Panc1 (cell line): Measurements from ENCODE around the gene CCDC116. TPM values are rescaled to one million over a fixed set of nuclear protein-coding genes. Genes with fewer than 3 reads are reported as not detected.
A peak's percentile ranks its signal among the peaks of the same experiment; 100 is the strongest.

Experiments
- ATAC-seq: fragments of 200-7000 bp; cut with Tn5 transposase; 2 replicates; pipeline ENCODE4 v1.9.1; 2020; ENCODE audit warnings: mild to moderate bottlenecking, moderate library complexity
- BruUV-seq: library from RNA; stranded (reverse); fragments of 400-500 nt; replicated peaks from 2 replicates; lab custom pipeline; 2021; lab: Mats Ljungman, UMichigan
- CTCF ChIA-PET: fragments of 300-600 bp; sonication (Branson Sonifier 250); formaldehyde crosslinking; loops from one replicate; lab custom pipeline; 2022; ENCODE audit warnings: antibody characterized with exemption; lab: Charles Lee
- POLR2A ChIA-PET: fragments of 300-600 bp; sonication (Branson Sonifier 250); formaldehyde crosslinking; loops from one replicate; lab custom pipeline; 2022; ENCODE audit warnings: antibody characterized with exemption; lab: Charles Lee
- DNase-seq: peaks from one replicate; pipeline ENCODE4 v3.0.0-alpha.2; 2010; ENCODE audit warnings: low read depth, low spot score
- H3K27ac ChIP-seq: 2 replicates; pipeline ENCODE4 v1.5.1; 2011; ENCODE audit warnings: mild to moderate bottlenecking, low read length, inconsistent platforms
- H3K27me3 ChIP-seq: fragments of 200-500 bp; sonication (Bioruptor generic); 2 replicates; pipeline ENCODE4 v1.6.0; 2014; ENCODE audit warnings: low read length, inconsistent platforms; ENCODE audit not compliant: control insufficient read depth, insufficient read depth
- H3K36me3 ChIP-seq: fragments of 200-500 bp; sonication (Bioruptor generic); 2 replicates; pipeline ENCODE4 v1.5.1; 2014; ENCODE audit warnings: inconsistent platforms, mild to moderate bottlenecking, low read length, moderate library complexity; ENCODE audit not compliant: control insufficient read depth, insufficient read depth
- H3K4me1 ChIP-seq: 2 replicates; pipeline ENCODE4 v1.5.1; 2011; ENCODE audit warnings: inconsistent platforms, mild to moderate bottlenecking, low read length, moderate library complexity; ENCODE audit not compliant: control insufficient read depth, insufficient read depth
- H3K4me3 ChIP-seq, 2 experiments: 2 replicates each; pipeline ENCODE4 v1.5.1; 2011 to 2012; ENCODE audit warnings: low read depth in 2 of 2, low read length in 2 of 2, mild to moderate bottlenecking in 2 of 2, inconsistent platforms in 1 of 2, moderate library complexity in 1 of 2
- H3K9me3 ChIP-seq: fragments of 200-500 bp; sonication (Bioruptor generic); 2 replicates; pipeline ENCODE4 v1.5.1; 2014; ENCODE audit warnings: low read depth, mild to moderate bottlenecking, inconsistent platforms, low read length, moderate library complexity; ENCODE audit not compliant: control insufficient read depth, insufficient read depth
- POLR2AphosphoS5 ChIP-seq: IDR thresholded peaks from 2 replicates; pipeline ENCODE4 v1.6.1; 2012; ENCODE audit warnings: mild to moderate bottlenecking, low read depth, low read length, moderate library complexity
- SIN3A ChIP-seq: IDR thresholded peaks from 2 replicates; pipeline ENCODE4 v1.6.1; 2012; ENCODE audit warnings: low read depth, mild to moderate bottlenecking, low read length, moderate library complexity, borderline replicate concordance; ENCODE audit not compliant: insufficient read depth
- TCF7L2 ChIP-seq: IDR thresholded peaks from 2 replicates; pipeline ENCODE4 v1.6.1; 2011; ENCODE audit warnings: mild to moderate bottlenecking, low read depth, low read length, inconsistent platforms
- in situ Hi-C: cut with HindIII; loops from 2 replicates; pipeline ENCODE4 v1.10.0; 2016; ENCODE audit warnings: low sequenced_read_pairs, low pct_unique_long_range_greater_than_20kb
- intact Hi-C: fragments of 100-400 bp; cut with micrococcal nuclease; formaldehyde crosslinking; loops from one replicate; pipeline ENCODE4 v1.10.0; 2022; ENCODE audit not compliant: unreplicated experiment
- total RNA-seq: library from RNA; stranded (reverse); gene quantifications from one replicate; pipeline ENCODE4 v1.2.1, GENCODE V29; 2021; ENCODE audit not compliant: unreplicated experiment
- TF ChIP-seq, protein P1 (sequence below), 2 experiments: IDR thresholded peaks; 2 replicates each; pipeline ENCODE4 v1.6.1; 2011 to 2012; ENCODE audit warnings: low read depth in 2 of 2, control low read depth in 1 of 2, low read length in 1 of 2, mild to moderate bottlenecking in 1 of 2, moderate library complexity in 1 of 2; ENCODE audit not compliant: insufficient read depth in 1 of 2
- TF ChIP-seq, protein P2 (sequence below): fragments of 450-650 bp; IDR thresholded peaks from 2 replicates; pipeline ENCODE4 v1.5.1; 2017; ENCODE audit warnings: mild to moderate bottlenecking

Gene CCDC116
- total RNA-seq, 1 experiment from 2014 or later, result not detected

DNA sequence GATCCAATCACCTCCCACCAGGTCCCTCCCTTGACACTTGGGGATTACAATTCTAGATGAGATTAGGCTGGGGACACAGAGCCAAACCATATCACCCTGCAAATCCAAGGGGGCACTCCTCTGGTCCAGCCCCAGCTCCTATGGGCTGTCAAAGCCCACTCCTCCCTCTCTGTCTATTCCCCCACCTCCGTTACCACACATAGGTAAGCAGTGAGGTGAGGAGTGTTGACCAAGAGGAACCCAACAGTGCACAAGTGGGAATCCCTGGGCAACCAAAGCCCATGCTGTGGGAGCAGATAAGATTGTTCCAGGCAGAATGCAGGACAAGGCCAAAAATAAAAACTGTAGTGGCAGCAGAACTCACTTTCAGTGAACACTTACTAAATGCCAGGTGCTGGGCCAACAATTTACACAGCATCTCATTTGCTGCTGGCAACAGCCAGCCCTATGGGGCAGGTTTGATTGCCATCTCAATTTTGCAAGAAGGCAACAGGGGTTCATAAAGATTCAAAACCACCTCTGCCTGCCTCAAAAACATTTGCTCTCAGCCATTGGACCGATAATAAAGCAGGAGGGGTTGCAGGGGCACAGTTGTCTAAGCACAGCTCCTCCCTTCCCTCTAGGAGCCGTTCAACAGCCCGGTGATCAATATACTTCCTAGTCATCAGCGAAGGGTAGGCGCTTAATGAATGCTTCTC is 18.4 kb downstream of the CCDC116 start:
- TF ChIP-seq TCF7L2, result no peak
- no peak for TF ChIP-seq SIN3A
- TF ChIP-seq, protein P1, sequence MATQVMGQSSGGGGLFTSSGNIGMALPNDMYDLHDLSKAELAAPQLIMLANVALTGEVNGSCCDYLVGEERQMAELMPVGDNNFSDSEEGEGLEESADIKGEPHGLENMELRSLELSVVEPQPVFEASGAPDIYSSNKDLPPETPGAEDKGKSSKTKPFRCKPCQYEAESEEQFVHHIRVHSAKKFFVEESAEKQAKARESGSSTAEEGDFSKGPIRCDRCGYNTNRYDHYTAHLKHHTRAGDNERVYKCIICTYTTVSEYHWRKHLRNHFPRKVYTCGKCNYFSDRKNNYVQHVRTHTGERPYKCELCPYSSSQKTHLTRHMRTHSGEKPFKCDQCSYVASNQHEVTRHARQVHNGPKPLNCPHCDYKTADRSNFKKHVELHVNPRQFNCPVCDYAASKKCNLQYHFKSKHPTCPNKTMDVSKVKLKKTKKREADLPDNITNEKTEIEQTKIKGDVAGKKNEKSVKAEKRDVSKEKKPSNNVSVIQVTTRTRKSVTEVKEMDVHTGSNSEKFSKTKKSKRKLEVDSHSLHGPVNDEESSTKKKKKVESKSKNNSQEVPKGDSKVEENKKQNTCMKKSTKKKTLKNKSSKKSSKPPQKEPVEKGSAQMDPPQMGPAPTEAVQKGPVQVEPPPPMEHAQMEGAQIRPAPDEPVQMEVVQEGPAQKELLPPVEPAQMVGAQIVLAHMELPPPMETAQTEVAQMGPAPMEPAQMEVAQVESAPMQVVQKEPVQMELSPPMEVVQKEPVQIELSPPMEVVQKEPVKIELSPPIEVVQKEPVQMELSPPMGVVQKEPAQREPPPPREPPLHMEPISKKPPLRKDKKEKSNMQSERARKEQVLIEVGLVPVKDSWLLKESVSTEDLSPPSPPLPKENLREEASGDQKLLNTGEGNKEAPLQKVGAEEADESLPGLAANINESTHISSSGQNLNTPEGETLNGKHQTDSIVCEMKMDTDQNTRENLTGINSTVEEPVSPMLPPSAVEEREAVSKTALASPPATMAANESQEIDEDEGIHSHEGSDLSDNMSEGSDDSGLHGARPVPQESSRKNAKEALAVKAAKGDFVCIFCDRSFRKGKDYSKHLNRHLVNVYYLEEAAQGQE (IDR thresholded peaks at IDR 0.05; ENCODE audit: insufficient read depth in 1 of 2, low read depth in 2 of 2, low read length in 1 of 2), result no peak
- TF ChIP-seq POLR2AphosphoS5, result no peak
- TF ChIP-seq, protein P2, sequence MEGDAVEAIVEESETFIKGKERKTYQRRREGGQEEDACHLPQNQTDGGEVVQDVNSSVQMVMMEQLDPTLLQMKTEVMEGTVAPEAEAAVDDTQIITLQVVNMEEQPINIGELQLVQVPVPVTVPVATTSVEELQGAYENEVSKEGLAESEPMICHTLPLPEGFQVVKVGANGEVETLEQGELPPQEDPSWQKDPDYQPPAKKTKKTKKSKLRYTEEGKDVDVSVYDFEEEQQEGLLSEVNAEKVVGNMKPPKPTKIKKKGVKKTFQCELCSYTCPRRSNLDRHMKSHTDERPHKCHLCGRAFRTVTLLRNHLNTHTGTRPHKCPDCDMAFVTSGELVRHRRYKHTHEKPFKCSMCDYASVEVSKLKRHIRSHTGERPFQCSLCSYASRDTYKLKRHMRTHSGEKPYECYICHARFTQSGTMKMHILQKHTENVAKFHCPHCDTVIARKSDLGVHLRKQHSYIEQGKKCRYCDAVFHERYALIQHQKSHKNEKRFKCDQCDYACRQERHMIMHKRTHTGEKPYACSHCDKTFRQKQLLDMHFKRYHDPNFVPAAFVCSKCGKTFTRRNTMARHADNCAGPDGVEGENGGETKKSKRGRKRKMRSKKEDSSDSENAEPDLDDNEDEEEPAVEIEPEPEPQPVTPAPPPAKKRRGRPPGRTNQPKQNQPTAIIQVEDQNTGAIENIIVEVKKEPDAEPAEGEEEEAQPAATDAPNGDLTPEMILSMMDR, result no peak
- no peak for DNase-seq
- POLR2A ChIA-PET, result no interaction called here
- in situ Hi-C loops, result no loop called here
- CTCF ChIA-PET, result no interaction called here
- Histone ChIP-seq H3K27ac (peak overlapping the region; percentile 75), H3K27me3 (no peaks in the 10 kb centered on the region), H3K4me1 (no peaks in the 10 kb centered on the region), H3K36me3 (no peaks in the 10 kb centered on the region), H3K9me3 (no peaks in the 10 kb centered on the region), H3K4me3 (peak overlapping the region; percentile 64 to 69)
- BruUV-seq, result no TSS peak
- intact Hi-C loops, result no loop called here
- ATAC-seq, result peak; percentile 3; the same call in 1 of the 2 replicates

DNA sequence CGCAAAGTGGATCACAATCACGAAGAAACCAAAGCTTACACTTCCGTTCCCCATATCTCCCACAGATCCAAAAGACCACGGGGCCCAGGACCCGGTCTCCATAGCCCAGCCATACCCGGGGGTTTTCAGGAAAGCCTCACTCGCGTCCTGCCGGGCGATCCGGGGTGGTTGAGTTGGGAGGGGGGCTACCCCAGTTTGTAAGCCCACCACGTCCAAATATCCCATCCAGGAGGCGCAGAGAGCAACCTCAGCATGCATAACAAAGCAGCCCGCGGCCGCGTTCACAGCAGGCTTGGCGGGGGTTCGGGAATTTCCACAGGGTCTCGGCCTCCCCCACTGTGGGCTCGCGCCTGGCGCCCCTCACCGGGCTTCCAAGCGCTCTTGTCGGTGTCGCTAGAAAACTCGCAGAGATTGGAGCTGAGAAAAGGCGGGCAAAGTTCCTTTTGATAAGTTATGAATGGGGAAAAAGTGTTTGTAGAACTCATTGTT is 19.0 kb downstream of the CCDC116 start:
- Histone ChIP-seq H3K27me3 (no peaks in the 10 kb centered on the region), H3K4me3 (peak overlapping the region; percentile 64 to 69), H3K36me3 (no peaks in the 10 kb centered on the region), H3K27ac (peak overlapping the region; percentile 75), H3K4me1 (peaks cover 1% of the 10 kb centered on the region; the same call in 1 of the 2 replicates), H3K9me3 (no peaks in the 10 kb centered on the region)
- ChIA-PET CTCF (no interaction called here), POLR2A (interaction anchor here (0.6 kb wide), 1 partner anchor 11 kb away, joined by 5 read pairs; no protein-coding TSS in a partner anchor)
- in situ Hi-C loops, result no loop called here
- DNase-seq (no peak), ATAC-seq (peak; percentile 57)
- intact Hi-C loops, result no loop called here
- TF ChIP-seq TCF7L2 (no peak), SIN3A (no peak), POLR2AphosphoS5 (no peak)
- TF ChIP-seq, protein P2, result no peak
- TF ChIP-seq, protein P1 (IDR thresholded peaks at IDR 0.05; ENCODE audit: insufficient read depth in 1 of 2, low read depth in 2 of 2, low read length in 1 of 2), result no peak
- no TSS peak for BruUV-seq
